Left kidney (tissue), 8 donors: ENCODE data around the gene KCNK13. TPM values are rescaled to one million over a fixed set of nuclear protein-coding genes. Genes with fewer than 3 reads are reported as not detected.
"Not testable (repeated sequence)": the region's sequence is repeated elsewhere in the genome, so short reads cannot be mapped to it uniquely, and the experiment has no call there.

Experiments used
- DNase-seq: peaks from one replicate; pipeline ENCODE4 v3.0.0-alpha.2; 2013
- long read RNA-seq, 8 donors: transcript quantifications; one replicate each; lab custom pipeline, GENCODE V29; 2026
- polyA plus RNA-seq: library from polyadenylated mRNA; unstranded; fragments of 120-200 nt; gene quantifications from one replicate; pipeline ENCODE4 v1.2.1, GENCODE V29; 2013; ENCODE audit not compliant: insufficient read length

KCNK13 gene
- polyA plus RNA-seq = 0.15 TPM
- long read RNA-seq, donor 1 = 0 reads
- long read RNA-seq, donor 2 = 0 reads
- long read RNA-seq, donor 3 = 0 reads
- long read RNA-seq, donor 4 = 0 reads
- long read RNA-seq, donor 5 = 0 reads
- long read RNA-seq, donor 6 = 0 reads
- long read RNA-seq, donor 7 = 0 reads
- long read RNA-seq, donor 8 = 0 reads

DNA sequence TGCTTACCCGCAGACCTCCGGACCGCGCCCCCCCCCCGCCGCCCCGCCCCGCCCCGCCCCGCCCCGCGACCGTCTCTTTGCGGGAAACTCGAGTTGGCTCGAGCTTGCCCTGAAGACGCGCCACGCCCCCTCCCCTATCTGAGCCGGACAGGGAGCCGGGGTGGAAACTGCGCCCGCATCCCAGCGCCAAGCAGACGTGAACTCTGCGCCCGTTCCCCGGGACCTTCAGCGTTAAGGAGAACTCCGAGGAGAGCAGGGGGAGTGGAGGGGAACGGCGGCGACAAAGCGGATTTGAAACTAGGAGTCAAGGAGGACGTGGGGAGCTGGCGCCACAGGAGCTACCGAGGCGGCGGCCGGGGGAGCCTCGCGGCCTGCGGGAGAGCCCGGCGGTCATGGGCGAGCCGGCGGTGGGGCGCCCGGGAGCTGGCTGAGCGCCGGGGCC is at the start of gene KCNK13:
KCNK13 (plus strand) TSS at position 310 of the 442 bp plus-strand sequence. CDS start 212 bp downstream, outside the sequence.
- no peak for DNase-seq

DNA sequence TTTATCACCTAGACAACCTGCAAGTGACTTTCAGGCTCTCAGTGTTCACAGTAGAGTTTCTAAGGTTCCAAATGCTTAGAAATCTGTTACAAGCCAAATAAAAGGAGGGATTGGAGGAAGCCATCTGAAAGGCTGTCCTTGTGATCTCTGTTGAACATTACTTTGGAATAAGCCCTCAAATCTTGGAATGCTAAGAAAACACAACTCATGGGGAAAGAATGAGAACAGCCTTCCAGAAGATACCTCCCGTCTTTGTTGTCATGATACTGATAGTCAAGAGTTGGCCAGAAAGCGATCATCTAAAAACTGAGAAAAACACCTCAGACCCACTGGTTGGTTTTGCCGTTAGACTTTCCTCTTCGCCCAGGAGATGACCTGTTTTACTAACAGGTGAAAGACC is 44.4 kb upstream of the KCNK13 start:
- no peak for DNase-seq

DNA sequence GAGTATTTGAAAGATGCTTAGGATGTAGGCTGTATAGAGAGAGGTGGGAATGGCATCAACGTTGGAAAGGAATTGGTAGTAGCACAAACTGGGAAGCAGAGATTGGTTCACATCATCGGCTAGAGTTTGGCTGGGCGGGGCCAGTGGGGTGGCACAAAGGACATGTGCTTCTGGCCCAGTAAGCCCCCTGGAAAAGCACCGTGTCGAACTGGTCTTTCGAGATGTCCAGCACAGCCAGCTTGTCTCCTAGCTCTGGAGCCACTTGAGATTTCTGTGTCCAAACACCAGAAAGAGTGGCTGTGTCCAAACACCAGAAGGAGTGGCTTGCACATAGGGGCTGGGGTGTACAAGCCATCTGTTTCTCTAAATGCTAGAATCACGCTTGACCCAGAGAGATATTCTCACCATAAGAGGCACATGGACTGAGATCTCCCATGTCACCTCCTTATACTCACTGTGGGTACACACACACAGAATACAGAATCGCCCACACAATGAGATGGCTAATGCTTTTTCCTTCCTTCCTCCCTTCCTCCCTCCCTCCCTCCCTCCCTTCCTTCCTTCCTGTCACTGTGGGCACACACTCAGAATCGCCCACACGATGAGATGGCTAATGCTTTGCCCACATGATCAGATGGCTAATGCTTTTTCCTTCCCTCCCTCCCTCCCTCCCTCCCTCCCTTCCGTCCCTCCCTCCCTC is 41.8 kb upstream of the KCNK13 start:
- no peak for DNase-seq

DNA sequence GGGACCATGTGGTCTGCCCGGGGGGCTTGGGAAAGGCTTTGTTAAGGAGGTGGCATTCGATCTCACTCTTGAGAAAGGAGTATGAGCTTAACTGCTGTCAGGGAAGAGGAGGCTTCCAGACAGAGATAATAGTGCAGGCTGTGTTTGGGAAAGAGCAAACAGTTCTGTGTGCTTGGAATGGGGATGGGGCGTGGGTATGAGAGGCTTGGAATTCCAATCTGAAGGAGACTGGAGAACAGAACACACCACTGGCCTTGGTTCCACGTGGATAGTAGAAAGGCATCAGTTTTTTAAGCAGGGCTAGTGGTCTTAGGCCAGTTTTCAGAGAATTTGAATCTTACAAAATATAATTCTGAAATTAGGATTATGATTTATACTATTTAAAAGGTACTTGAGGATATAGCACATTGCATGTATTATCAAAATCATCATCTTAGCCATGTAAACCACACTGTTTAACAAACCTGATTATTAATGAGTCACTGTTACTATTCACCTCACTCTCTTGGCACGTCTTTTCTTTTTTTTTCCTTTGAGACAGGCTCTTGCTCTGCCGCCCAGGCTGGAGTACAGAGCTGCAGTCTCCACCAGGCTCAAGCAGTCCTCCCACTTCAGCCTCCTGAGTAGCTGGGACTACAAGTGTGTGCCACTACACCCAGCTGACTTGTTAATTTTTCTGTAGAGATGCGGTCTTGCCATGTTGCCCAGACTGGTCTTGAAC is 38.5 kb upstream of the KCNK13 start:
- no peak for DNase-seq

DNA sequence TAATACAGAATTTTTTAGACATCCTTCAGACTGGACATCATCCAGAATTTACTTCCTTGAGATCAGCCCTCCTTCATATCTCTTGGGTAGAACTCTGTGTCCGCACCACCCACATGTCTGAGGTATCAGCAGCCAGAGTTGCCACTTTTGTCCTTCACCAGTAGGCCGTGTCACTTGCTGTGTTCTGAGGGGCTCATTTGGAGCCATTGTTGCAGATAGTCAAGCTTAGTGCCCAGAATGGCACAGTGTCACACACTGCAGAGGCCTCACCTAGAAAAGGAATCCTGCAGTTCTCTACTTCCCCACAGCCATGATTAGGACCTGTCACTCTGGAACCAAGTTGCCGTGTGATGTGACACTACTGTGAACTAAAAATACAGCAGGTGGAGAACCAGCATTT is 36.9 kb upstream of the KCNK13 start:
- no peak for DNase-seq

DNA sequence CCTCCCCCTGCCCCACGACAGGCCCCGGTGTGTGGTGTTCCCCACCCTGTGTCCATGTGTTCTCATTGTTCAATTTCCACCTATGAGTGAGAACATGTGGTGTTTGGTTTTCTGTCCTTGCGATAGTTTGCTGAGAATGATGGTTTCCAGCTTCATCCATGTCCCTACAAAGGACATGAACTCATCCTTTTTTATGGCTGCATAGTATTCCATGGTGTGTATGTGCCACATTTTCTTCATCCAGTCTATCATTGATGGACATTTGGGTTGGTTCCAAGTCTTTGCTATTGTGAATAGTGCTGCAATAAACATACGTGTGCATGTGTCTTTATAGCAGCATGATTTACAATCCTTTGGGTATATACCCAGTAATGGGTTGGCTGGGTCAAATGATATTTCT is 35.2 kb upstream of the KCNK13 start:
- DNase-seq = not testable (repeated sequence)

DNA sequence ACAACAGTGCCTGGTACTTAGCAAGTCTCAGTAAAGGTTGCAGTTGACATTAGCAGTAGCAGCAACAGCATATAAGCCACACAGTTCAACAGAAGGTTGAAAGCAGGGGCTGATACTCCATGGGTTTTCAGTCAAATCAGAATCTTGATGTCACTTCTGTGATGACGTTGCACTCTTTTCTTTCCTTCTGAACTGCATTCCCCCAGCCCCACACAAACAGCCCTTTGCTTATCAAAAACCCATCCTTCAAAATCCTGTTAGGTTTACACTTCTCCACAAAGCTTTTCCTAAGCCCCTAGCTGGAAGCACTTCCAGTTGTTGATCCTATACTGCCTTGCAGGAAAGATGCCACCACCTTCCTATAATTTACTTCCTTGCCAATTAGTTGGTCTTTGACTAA is 34.0 kb upstream of the KCNK13 start:
- DNase-seq = peak; percentile 8

DNA sequence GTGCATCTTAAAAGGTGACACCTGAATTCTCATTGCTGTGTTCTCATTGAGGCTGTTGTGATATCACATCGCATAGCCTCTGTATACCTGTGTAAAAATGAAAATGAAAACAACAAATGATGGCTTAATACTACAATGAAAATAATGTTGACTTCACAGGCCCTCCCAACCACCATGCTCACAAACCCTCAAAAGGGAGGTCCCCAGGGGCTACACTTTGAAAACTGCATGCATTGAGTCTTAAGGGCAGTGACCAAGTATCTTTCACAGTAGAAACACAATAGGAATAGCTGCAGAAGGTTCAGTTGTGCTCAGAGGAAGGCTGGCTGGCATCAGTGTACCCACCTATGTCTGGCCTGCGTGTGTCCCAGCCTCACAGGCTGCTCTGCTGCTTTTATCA is 27.6 kb upstream of the KCNK13 start:
- DNase-seq = no peak

DNA sequence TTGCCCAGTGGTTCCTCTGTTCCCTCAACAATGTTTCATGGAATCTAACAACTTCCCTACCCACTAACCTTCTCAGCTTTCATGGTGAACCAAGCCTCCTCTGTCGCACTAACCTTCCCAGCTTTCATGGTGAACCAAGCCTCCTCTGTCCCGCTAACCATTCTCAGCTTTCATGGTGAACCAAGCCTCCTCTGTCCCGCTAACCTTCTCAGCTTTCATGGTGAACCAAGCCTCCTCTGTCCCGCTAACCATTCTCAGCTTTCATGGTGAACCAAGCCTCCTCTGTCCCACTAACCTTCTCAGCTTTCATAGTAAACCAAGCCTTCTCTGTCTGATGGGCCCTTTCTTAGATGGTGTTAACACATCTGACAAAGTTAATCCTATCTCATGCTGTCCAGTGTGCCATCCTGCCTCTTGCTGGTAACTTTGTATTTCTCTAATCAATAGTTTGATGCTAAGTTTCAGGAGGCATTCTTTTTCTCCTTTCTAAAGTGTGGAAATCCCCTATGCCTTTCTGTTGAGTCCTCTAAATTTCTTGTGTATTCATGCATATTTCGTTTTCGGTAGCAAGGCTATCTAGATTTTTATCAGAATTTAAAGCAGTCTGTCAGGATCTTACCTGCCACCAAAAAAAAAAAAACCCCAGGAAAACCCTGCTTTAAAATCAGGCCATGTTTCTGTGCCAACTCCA is 26.8 kb upstream of the KCNK13 start:
- no peak for DNase-seq

DNA sequence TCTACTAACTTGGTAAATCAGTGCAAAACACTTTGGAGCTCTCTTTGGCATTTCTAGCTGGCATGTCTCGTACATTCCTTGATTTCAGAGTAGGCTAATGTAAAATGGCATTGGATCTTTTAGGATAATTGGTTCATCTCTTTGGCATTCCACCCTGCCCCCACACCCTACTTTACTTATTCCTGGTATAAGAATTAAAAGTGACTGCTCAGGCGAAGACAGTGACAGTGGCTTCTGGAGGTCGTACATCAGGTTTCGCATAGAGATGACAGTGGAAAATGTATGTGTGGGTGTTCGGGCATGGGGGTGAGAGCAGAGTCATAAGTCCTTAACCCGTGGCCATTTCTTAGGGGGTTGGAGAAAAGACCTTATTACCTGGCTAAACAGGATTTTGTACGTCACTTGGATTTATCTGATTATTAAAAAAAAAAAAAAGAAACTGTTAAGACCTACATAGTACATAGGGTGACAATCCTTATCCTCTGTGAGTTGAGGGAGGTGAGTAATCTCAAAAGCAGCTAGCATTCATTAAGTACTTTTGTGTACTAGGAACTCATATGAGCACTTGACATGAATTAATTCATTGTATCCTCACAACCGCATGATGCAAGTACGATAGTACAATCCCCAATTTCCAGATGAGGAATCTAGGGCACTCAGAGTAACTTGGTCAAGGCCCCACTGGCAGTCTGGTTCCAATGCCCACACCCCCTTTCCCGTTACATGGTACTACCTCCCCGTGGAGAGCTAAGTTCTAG is 22.4 kb upstream of the KCNK13 start:
- DNase-seq = no peak

DNA sequence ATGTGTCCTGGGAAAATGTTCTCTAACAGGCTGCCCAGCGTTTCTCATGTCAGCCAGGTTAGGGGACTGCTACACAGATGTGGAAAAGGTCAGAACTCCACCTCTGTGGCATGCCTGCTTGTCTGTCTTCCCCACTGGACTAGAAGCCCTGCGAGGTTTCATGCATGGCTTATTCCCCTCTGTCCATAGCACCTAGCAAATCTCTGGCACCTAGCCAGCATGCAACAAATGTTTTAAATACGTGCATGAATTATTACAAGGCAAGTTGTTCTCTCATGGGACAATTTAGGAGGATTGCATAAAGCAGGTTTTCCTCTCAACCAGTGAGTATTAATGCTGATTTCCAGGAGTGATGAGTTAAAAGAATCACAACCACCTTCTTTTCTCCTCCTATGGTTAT is 21.4 kb upstream of the KCNK13 start:
- no peak for DNase-seq

DNA sequence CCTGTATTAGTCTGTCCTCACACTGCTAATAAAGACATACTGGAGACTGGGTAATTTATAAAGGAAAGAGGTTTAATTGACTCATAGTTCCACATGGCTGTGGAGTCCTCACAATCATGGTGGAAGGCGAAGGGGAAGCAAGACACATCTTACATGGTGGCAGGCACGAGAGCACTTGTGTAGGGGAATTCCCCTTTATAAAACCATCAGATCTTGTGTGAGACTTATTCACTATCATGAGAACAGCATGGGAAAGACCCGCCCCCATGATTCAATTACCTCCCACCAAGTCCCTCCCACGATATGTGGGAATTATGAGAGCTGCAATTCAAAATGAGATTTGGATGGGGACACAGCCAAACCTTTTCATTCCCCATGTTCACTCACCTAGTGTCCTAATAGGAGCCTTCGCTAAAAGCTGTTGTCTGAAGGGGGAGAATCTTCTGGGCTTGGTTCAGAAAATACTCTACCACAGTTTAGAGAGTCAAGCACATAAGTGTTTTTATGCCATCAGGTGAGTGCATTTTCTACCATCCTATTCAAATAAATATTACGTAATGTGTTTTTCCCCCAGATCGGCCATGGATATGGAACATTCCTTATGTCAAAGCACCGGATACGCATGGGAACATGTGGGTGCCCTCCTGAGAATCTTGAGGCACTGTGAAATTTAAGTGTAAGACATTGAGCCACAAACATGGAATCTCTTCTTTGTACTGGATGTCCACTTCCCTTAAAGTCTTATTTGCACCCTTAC is 19.1 kb upstream of the KCNK13 start:
- no peak for DNase-seq

DNA sequence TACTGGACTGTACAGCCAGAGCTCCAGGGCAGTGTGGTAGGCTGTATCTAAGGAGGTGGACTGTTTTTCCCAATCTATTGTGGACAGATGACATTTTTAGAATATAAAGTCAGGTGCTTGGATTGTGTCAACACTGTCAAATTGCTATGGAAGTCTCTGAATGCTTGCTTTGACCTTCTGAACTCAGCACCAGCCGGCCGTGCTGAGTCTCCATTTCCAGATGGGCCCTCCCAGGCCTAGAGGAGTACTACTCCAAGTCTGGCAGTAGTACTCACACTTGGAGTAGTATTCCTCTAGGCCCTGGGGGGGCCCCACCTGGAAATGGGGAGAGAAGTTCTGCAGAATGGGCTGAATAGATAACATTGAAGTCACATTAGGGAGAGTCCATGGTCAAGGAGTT is 16.2 kb upstream of the KCNK13 start:
- DNase-seq = no peak

DNA sequence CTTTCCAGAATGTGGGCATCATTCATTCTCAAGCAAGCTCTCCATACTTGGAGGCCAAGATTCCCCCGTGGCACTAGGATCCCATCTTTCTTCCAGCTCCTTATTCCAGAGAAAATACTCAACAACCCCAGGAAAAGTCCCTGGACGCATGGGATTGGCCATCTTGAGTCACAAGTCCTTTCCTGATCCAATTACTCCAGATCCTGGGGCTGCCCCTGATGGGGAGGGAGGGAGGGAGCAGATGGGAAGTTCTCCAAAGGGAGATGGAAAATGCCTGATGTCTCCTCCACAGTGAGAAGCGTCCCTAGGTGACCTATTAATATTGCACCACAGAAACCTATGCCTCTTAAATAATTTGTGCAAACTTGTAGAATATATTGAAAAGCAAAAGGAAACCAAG is 12.4 kb upstream of the KCNK13 start:
- DNase-seq = no peak

DNA sequence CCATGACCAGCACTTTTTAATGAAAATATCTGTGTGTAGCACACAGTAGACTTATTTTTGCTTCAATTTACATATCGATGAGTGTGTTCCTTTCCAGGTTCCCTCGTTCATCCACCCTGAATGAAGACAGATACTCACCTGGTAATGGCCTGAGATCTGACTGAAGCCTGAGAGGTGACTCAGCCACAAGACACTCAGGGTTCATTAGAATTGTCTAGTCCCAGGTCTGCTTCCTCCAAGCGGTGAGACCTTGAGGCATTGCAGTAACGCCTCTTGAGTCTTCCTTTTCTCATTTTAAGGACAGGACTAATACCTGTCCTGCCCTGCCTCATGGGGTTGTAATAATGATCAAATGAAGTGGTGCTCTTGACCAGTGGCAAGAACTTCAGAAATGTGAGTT is 11.5 kb upstream of the KCNK13 start:
- no peak for DNase-seq

DNA sequence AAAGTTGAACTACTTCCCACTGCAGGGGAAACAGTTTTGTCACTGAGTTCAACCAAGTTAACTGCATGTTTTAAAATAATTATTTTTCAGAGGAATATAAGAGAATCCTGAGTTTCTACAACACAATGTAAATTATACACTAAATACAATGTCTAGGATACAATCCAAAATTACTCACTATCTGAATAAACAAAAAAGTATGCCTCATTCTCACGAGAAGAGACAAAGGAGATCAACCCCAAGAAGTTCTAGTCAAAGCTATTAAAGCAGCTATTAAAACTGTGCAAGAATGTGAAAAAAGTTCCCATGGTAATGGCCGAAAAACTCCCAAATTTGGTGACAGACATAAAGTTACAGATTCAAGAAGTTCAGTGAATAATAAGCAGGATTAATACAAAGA is 8.8 kb upstream of the KCNK13 start:
- DNase-seq = no peak

DNA sequence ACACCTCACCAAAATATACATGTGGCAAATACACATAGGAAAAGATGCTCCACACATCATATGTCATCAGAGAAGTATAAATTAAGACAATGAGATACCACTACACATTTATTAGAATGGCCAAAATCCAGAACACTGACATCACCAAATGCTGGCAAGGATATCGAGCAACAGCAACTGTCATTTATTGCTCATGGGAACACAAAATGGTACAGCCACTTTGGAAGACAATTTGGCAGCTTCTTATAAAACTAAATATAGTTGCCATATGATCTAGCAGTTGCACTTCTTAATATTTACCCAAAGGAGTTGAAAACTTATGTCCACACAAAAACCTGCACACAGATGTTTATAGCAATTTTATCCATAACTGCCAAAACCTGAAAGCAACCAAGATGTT is 7.0 kb upstream of the KCNK13 start:
- no peak for DNase-seq

DNA sequence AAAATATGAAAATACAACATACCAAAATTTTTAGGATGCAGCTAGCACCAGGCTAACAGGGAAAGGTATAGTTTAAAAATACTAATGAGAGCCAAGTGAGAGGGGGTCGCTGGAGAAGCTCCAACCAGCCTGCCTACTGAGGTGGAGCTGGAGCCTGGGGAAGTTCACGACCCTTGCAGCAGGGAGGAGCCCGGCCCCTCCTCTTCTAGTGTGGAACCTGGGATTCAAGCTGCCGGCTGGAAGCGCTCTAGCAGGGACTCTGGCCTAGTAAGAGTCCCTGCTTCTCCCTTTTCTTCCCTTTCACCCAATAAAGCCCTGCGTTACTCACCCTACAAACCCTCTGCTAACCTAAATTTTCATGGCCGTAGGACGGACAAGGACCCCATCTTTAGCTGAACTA is 5.0 kb upstream of the KCNK13 start:
- no peak for DNase-seq

DNA sequence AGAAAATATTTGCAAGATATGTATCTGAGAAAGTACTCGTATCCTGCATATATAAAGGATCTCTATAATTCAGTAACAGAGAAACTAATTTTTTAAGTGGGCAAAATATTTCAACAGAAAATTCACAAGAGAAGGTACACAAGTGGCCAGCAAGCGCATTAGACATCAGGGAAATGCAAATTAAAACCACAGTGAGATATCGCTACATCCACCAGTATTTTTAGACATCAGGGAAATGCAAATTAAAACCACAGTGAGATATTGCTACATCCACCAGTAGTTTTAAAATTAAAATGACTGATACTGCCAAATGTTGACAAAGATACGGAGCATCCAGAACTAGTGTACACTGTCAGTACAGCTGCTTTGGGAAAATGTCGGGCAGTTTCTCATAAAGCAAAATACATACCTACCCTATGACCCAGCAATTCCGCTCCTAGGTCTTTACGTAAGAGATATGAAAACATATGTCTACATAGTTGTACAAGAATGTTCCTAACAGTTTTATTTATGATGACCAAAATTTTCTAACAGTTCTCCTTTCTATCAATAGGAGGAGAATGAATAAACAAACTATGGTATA is 2.8 kb upstream of the KCNK13 start:
- DNase-seq = no peak

DNA sequence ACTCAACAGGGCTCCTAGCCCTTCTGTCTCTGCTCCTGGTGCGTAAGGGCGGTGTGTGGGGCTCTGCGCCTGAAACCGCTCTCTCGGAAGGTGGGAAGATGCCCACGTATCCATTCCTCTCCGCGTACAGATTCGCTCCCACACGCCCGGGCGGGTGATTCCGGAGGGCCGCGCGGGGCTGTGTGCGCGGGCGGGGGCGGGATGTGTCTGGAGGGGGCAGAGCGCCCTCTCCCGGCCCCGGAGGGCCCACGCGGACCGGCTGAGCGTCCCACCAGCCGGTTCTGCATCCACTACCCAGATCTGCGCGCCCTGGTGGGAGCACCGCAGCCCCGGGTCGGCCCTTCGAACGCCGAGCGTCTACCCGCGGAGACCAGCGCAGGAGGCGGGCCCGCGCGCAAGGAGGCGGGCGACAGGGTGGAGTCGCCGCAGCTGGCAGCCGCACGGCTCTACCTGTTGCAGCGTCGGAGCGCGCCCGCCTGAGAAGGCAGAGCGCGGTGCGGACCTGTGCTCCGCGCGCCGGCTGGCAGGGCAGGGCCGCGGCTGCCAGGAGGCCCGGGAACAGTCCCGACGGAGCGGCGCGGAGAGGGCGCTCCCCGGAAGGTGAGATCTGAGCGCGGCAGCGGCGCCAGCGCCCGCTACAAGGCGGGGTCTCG is 1.4 kb upstream of the KCNK13 start:
- DNase-seq = peak; percentile 53
